Activated CD4-positive, alpha-beta memory T cell treated with anti-CD3 and anti-CD28 coated beads, Interleukin-2, amount 10 ng/mL, durations not matched to agents 7 days and 5 days (primary cell): ENCODE measurements around the gene SWAP70. TPM values are rescaled to one million over a fixed set of nuclear protein-coding genes. Genes with fewer than 3 reads are reported as not detected.

Experiments used
- CTCF ChIA-PET: fragments of 350-600 bp; sonication (Branson Sonifier 250); formaldehyde crosslinking; loops from one replicate; lab custom pipeline; 2021; ENCODE audit warnings: antibody characterized with exemption, inconsistent platforms; lab: Charles Lee
- POLR2A ChIA-PET: fragments of 350-600 bp; sonication (Branson Sonifier 250); formaldehyde crosslinking; loops from one replicate; lab custom pipeline; 2021; ENCODE audit warnings: antibody characterized with exemption; lab: Charles Lee
- DNase-seq: peaks from one replicate; pipeline ENCODE4 v3.0.0-alpha.2; 2020
- H3K27ac Mint-ChIP-seq: one replicate; pipeline ENCODE4 v1.8.0; 2021; ENCODE audit warnings: mild to moderate bottlenecking, mixed read lengths
- H3K27me3 Mint-ChIP-seq: one replicate; pipeline ENCODE4 v1.8.0; 2021; ENCODE audit warnings: mixed read lengths
- H3K36me3 Mint-ChIP-seq: one replicate; pipeline ENCODE4 v1.8.0; 2021; ENCODE audit warnings: low read depth, mixed read lengths
- H3K4me1 Mint-ChIP-seq: one replicate; pipeline ENCODE4 v1.8.0; 2021; ENCODE audit warnings: mixed read lengths
- H3K4me3 Mint-ChIP-seq: one replicate; pipeline ENCODE4 v1.8.0; 2021; ENCODE audit warnings: mild to moderate bottlenecking, mixed read lengths
- H3K9me3 Mint-ChIP-seq: one replicate; pipeline ENCODE4 v1.8.0; 2021; ENCODE audit warnings: mixed read lengths
- total RNA-seq, 2 experiments: library from RNA; stranded (reverse); gene quantifications; one replicate each; pipeline ENCODE4 v1.2.3, GENCODE V29; 2021

SWAP70 gene
- total RNA-seq, 2 experiments from 2014 or later, result 8.6 to 9.1 TPM

- Mint-ChIP-seq H3K9me3 (no peaks in the 10 kb centered on the region), H3K4me1 (no peaks in the 10 kb centered on the region), H3K36me3 (no peaks in the 10 kb centered on the region), H3K27me3 (peaks cover 9% of the 10 kb centered on the region), H3K4me3 (no peak overlapping the region), H3K27ac (no peak overlapping the region)
- ChIA-PET CTCF (no interaction called here), POLR2A (no interaction called here)
- DNase-seq, result no peak
Observed at GRCh38 chr11:9656864-9657263, 7.0 kb upstream of the SWAP70 start.

GRCh38 chr11:9657531-9657930, 6.3 kb upstream of the SWAP70 start:
- Mint-ChIP-seq H3K4me1 (peaks cover 6% of the 10 kb centered on the region), H3K9me3 (no peaks in the 10 kb centered on the region), H3K27me3 (peaks cover 15% of the 10 kb centered on the region), H3K27ac (no peak overlapping the region), H3K4me3 (no peak overlapping the region), H3K36me3 (no peaks in the 10 kb centered on the region)
- no peak for DNase-seq
- ChIA-PET CTCF (interaction anchor here (1.2 kb wide), 1 partner anchor 80 kb away, joined by 3 read pairs; no protein-coding TSS in a partner anchor), POLR2A (no interaction called here)

GRCh38 chr11:9660886-9661285, 3.0 kb upstream of the SWAP70 start:
- Mint-ChIP-seq H3K27ac (no peak overlapping the region), H3K9me3 (peaks cover 4% of the 10 kb centered on the region), H3K27me3 (peaks cover 24% of the 10 kb centered on the region), H3K4me1 (peaks cover 21% of the 10 kb centered on the region), H3K4me3 (no peak overlapping the region), H3K36me3 (peaks cover 4% of the 10 kb centered on the region)
- ChIA-PET CTCF (no interaction called here), POLR2A (interaction anchor here (1.6 kb wide), 1 partner anchor 47 kb away, joined by 3 read pairs; no protein-coding TSS in a partner anchor)
- no peak for DNase-seq

GRCh38 chr11:9662273-9662672, 1.6 kb upstream of the SWAP70 start:
- Mint-ChIP-seq H3K4me3 (peak overlapping the region; percentile 33), H3K27ac (no peak overlapping the region), H3K4me1 (peaks cover 21% of the 10 kb centered on the region), H3K9me3 (peaks cover 8% of the 10 kb centered on the region), H3K36me3 (peaks cover 9% of the 10 kb centered on the region), H3K27me3 (peaks cover 27% of the 10 kb centered on the region)
- no peak for DNase-seq
- POLR2A ChIA-PET, result no interaction called here
- CTCF ChIA-PET, result no interaction called here

- CTCF ChIA-PET, result interaction anchor here (0.6 to 1.9 kb wide), 4 partner anchors 9 to 158 kb away, joined by 3 to 10 read pairs (median 3); no protein-coding TSS in a partner anchor
- Mint-ChIP-seq H3K27ac (no peak overlapping the region), H3K4me1 (peaks cover 21% of the 10 kb centered on the region), H3K4me3 (peak overlapping the region; percentile 81), H3K9me3 (peaks cover 8% of the 10 kb centered on the region), H3K27me3 (peaks cover 25% of the 10 kb centered on the region), H3K36me3 (peaks cover 9% of the 10 kb centered on the region)
- DNase-seq, result no peak
- POLR2A ChIA-PET, result interaction anchor here (1.0 to 1.4 kb wide), 3 partner anchors 9 to 203 kb away, joined by 3 to 6 read pairs (median 3); no protein-coding TSS in a partner anchor
Observed at GRCh38 chr11:9664276-9665171, 647 bp downstream of the SWAP70 start.

GRCh38 chr11:9665749-9666148, 1.9 kb downstream of the SWAP70 start:
- peaks cover 22% of the 10 kb centered on the region for H3K27me3 Mint-ChIP-seq
- H3K4me1 Mint-ChIP-seq, result peaks cover 21% of the 10 kb centered on the region
- CTCF ChIA-PET, result interaction anchor here (1.9 kb wide), 1 partner anchor 52 kb away, joined by 10 read pairs; no protein-coding TSS in a partner anchor
- no peak overlapping the region for H3K27ac Mint-ChIP-seq
- H3K36me3 Mint-ChIP-seq, result peaks cover 9% of the 10 kb centered on the region
- no peak overlapping the region for H3K4me3 Mint-ChIP-seq
- no peak for DNase-seq
- H3K9me3 Mint-ChIP-seq, result peaks cover 8% of the 10 kb centered on the region
- POLR2A ChIA-PET, result no interaction called here

GRCh38 chr11:9669954-9670353, 6.1 kb downstream of the SWAP70 start:
- DNase-seq, result no peak
- Mint-ChIP-seq H3K27me3 (peaks cover 3% of the 10 kb centered on the region), H3K27ac (no peak overlapping the region), H3K36me3 (peaks cover 9% of the 10 kb centered on the region), H3K9me3 (peaks cover 8% of the 10 kb centered on the region), H3K4me1 (peaks cover 2% of the 10 kb centered on the region), H3K4me3 (no peak overlapping the region)
- POLR2A ChIA-PET, result interaction anchor here (0.9 to 1.0 kb wide), 2 partner anchors 163 to 982 kb away, joined by 3 read pairs; no protein-coding TSS in a partner anchor
- CTCF ChIA-PET, result interaction anchor here (1.6 kb wide), 1 partner anchor 88 kb away, joined by 4 read pairs; no protein-coding TSS in a partner anchor

- Mint-ChIP-seq H3K36me3 (no peaks in the 10 kb centered on the region), H3K27ac (no peak overlapping the region), H3K4me3 (no peak overlapping the region), H3K9me3 (no peaks in the 10 kb centered on the region), H3K4me1 (no peaks in the 10 kb centered on the region), H3K27me3 (no peaks in the 10 kb centered on the region)
- POLR2A ChIA-PET, result interaction anchor here (1.2 kb wide), 1 partner anchor 87 kb away, joined by 3 read pairs; no protein-coding TSS in a partner anchor
- no peak for DNase-seq
- CTCF ChIA-PET, result interaction anchor here (0.6 kb wide), 1 partner anchor 51 kb away, joined by 3 read pairs; no protein-coding TSS in a partner anchor
Observed at GRCh38 chr11:9672288-9672916, 8.5 kb downstream of the SWAP70 start.

GRCh38 chr11:9672918-9673317, 9.0 kb downstream of the SWAP70 start:
- no peaks in the 10 kb centered on the region for H3K9me3 Mint-ChIP-seq
- no peaks in the 10 kb centered on the region for H3K4me1 Mint-ChIP-seq
- H3K27me3 Mint-ChIP-seq, result no peaks in the 10 kb centered on the region
- H3K4me3 Mint-ChIP-seq, result no peak overlapping the region
- DNase-seq, result no peak
- ChIA-PET CTCF (no interaction called here), POLR2A (interaction anchor here (0.6 to 1.2 kb wide), 2 partner anchors 8 to 87 kb away, joined by 3 read pairs; no protein-coding TSS in a partner anchor)
- no peaks in the 10 kb centered on the region for H3K36me3 Mint-ChIP-seq
- no peak overlapping the region for H3K27ac Mint-ChIP-seq

- no peaks in the 10 kb centered on the region for H3K9me3 Mint-ChIP-seq
- H3K4me1 Mint-ChIP-seq, result no peaks in the 10 kb centered on the region
- POLR2A ChIA-PET, result interaction anchor here (0.7 kb wide), 1 partner anchor 43 kb away, joined by 3 read pairs; no protein-coding TSS in a partner anchor
- no peak for DNase-seq
- H3K4me3 Mint-ChIP-seq, result no peak overlapping the region
- H3K36me3 Mint-ChIP-seq, result no peaks in the 10 kb centered on the region
- no peaks in the 10 kb centered on the region for H3K27me3 Mint-ChIP-seq
- CTCF ChIA-PET, result interaction anchor here (1.0 kb wide), 1 partner anchor 63 kb away, joined by 4 read pairs; no protein-coding TSS in a partner anchor
- no peak overlapping the region for H3K27ac Mint-ChIP-seq
Observed at GRCh38 chr11:9675691-9676090, 11.8 kb downstream of the SWAP70 start.

- H3K4me1 Mint-ChIP-seq, result no peaks in the 10 kb centered on the region
- H3K27me3 Mint-ChIP-seq, result no peaks in the 10 kb centered on the region
- no peak for DNase-seq
- POLR2A ChIA-PET, result interaction anchor here (1.2 kb wide), 1 partner anchor 65 kb away, joined by 3 read pairs; no protein-coding TSS in a partner anchor
- H3K27ac Mint-ChIP-seq, result no peak overlapping the region
- H3K9me3 Mint-ChIP-seq, result no peaks in the 10 kb centered on the region
- no peak overlapping the region for H3K4me3 Mint-ChIP-seq
- no peaks in the 10 kb centered on the region for H3K36me3 Mint-ChIP-seq
- CTCF ChIA-PET, result interaction anchor here (1.1 kb wide), 1 partner anchor 71 kb away, joined by 3 read pairs; no protein-coding TSS in a partner anchor
Observed at GRCh38 chr11:9677951-9678350, 14.1 kb downstream of the SWAP70 start.

- no peaks in the 10 kb centered on the region for H3K4me1 Mint-ChIP-seq
- ChIA-PET CTCF (interaction anchor here (0.6 kb wide), 1 partner anchor 67 kb away, joined by 4 read pairs; no protein-coding TSS in a partner anchor), POLR2A (interaction anchor here (1.2 kb wide), 1 partner anchor 65 kb away, joined by 3 read pairs; no protein-coding TSS in a partner anchor)
- H3K4me3 Mint-ChIP-seq, result no peak overlapping the region
- no peak overlapping the region for H3K27ac Mint-ChIP-seq
- no peak for DNase-seq
- no peaks in the 10 kb centered on the region for H3K36me3 Mint-ChIP-seq
- no peaks in the 10 kb centered on the region for H3K27me3 Mint-ChIP-seq
- H3K9me3 Mint-ChIP-seq, result no peaks in the 10 kb centered on the region
Observed at GRCh38 chr11:9678576-9678975, 14.7 kb downstream of the SWAP70 start.
